HEK293T (cell line): ENCODE data around the gene CTNNA1.

ENCODE experiments used
- FOXM1 ChIP-seq: fragments of 450-650 bp; IDR thresholded peaks from 2 replicates; pipeline ENCODE4 v1.6.1; 2017; ENCODE audit warnings: mild to moderate bottlenecking, borderline replicate concordance
- SP1 ChIP-seq: fragments of 450-650 bp; IDR thresholded peaks from 2 replicates; pipeline ENCODE4 v1.6.1; 2017
- SUZ12 ChIP-seq: fragments of 450-650 bp; IDR thresholded peaks from 2 replicates; pipeline ENCODE4 v1.6.1; 2016; ENCODE audit warnings: mild to moderate bottlenecking

DNA sequence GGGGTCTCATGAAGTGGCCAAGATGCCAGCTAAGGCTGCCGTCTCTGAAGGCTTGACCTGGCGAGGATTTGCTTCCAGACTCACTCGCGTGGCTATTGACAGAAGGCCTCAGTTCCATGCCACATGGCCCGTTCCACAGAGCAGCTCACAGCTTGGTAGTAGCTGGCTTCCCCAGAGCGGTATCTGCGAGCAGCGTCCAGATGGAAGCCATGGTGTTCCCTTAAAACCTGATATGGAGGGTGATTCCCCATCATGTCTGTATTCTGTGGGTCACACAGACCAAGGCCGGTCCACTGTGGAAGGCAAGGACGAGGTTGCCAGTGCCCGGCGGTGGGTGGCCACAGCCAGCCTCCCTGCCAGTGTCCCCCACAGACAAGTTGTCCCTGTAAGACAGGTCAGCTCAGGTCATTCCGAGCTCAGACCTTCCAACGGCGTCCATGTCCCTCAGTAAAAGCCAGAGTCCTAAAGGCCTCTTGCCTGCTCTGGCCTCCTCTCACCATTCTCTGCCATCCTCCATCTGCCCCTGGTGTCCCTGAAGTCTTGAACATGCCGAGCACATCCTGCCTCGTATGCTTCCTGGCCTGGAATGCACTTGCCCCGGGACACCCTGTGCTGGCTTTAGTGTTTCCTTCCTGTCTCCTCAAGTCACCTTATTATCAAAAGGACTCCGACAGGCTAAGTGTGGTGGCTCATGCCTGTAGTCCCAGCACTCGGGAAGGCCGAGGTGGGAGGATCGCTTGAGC, 183.2 kb downstream of the CTNNA1 start:
- TF ChIP-seq SP1: no peak
- TF ChIP-seq SUZ12: no peak
- TF ChIP-seq FOXM1: no peak
